HepG2 (cell line): ENCODE measurements around the gene LRRC25. TPM values are rescaled to one million over a fixed set of nuclear protein-coding genes. Genes with fewer than 3 reads are reported as not detected.

Experiments used
- DPF2 ChIP-seq: sonication (generic); formaldehyde crosslinking; IDR thresholded peaks from 2 replicates; pipeline ENCODE4 v1.4.0; 2020; ENCODE audit warnings: mild to moderate bottlenecking, low read depth, missing genetic modification reagents, borderline replicate concordance
- E2F5 ChIP-seq: sonication (generic); formaldehyde crosslinking; conservative IDR thresholded peaks from 2 replicates; pipeline ENCODE4 v1.4.0; 2020; ENCODE audit warnings: missing genetic modification reagents
- FIP1L1 ChIP-seq: fragments of 200-400 bp; formaldehyde crosslinking; IDR thresholded peaks from 2 replicates; pipeline ENCODE4 v1.6.1; 2018; ENCODE audit warnings: low read depth, mild to moderate bottlenecking, low read length, moderate library complexity, borderline replicate concordance; ENCODE audit not compliant: insufficient read depth
- NPAS2 ChIP-seq: sonication (generic); formaldehyde crosslinking; IDR thresholded peaks from 2 replicates; pipeline ENCODE4 v1.8.0; 2022; ENCODE audit warnings: mild to moderate bottlenecking, missing genetic modification reagents, borderline replicate concordance
- NR0B2 ChIP-seq: sonication (generic); formaldehyde crosslinking; IDR thresholded peaks from 2 replicates; pipeline ENCODE4 v1.4.0; 2020; ENCODE audit warnings: mild to moderate bottlenecking, missing genetic modification reagents
- POGZ ChIP-seq: sonication (generic); formaldehyde crosslinking; IDR thresholded peaks from 2 replicates; pipeline ENCODE4 v1.4.0; 2020; ENCODE audit warnings: mild to moderate bottlenecking, missing genetic modification reagents
- TP53 ChIP-seq: sonication (generic); formaldehyde crosslinking; conservative IDR thresholded peaks from 2 replicates; pipeline ENCODE4 v1.4.0; 2020; ENCODE audit warnings: missing genetic modification reagents
- ZBTB7A ChIP-seq: sonication (generic); formaldehyde crosslinking; IDR thresholded peaks from 2 replicates; pipeline ENCODE4 v1.8.0; 2022; ENCODE audit warnings: mild to moderate bottlenecking, missing genetic modification reagents
- ZKSCAN1 ChIP-seq: fragments of 150-350 bp; IDR thresholded peaks from 2 replicates; pipeline ENCODE4 v1.6.1; 2014; ENCODE audit warnings: low read length
- ZNF24 ChIP-seq: fragments of 450-650 bp; IDR thresholded peaks from 2 replicates; pipeline ENCODE4 v1.6.1; 2017; ENCODE audit warnings: antibody characterized with exemption, mild to moderate bottlenecking
- ZNF263 ChIP-seq: sonication (generic); formaldehyde crosslinking; IDR thresholded peaks from 2 replicates; pipeline ENCODE4 v1.4.0; 2020; ENCODE audit warnings: missing genetic modification reagents
- ZNF354B ChIP-seq: sonication (generic); formaldehyde crosslinking; IDR thresholded peaks from 2 replicates; pipeline ENCODE4 v1.8.0; 2022; ENCODE audit warnings: mild to moderate bottlenecking, missing genetic modification reagents
- polyA plus RNA-seq, 8 experiments: library from polyadenylated mRNA; depleted of rRNA in 3 of 8; stranded (reverse) in 7 of 8; unstranded in 1 of 8; fragments of >200 nt; fragmentation: Illumina TruSeq in 4 of 8; extraction: Trizol in 4 of 8; gene quantifications; 2 replicates each; pipeline versions ENCODE4 v1.2.1 to v1.2.3, GENCODE V29; 2011 to 2016; ENCODE audit warnings: low read depth in 4 of 8, missing spikeins in 1 of 8, mixed read lengths in 1 of 8; ENCODE audit not compliant: insufficient read depth in 1 of 8
- total RNA-seq, 5 experiments: library from RNA; depleted of rRNA; stranded (reverse); fragments of >200 nt; fragmentation: Illumina TruSeq; extraction: Trizol; gene quantifications; 2 replicates each; pipeline ENCODE4 v1.2.3, GENCODE V29; 2016; ENCODE audit warnings: low read depth in 1 of 5
- TF ChIP-seq, protein P1 (sequence below): sonication (generic); formaldehyde crosslinking; IDR thresholded peaks from 2 replicates; pipeline ENCODE4 v1.5.1; 2020; ENCODE audit warnings: mild to moderate bottlenecking, missing genetic modification reagents, moderate library complexity
- TF ChIP-seq, protein P2 (sequence below): sonication (generic); formaldehyde crosslinking; IDR thresholded peaks from 2 replicates; pipeline ENCODE4 v1.4.0; 2020; ENCODE audit warnings: missing genetic modification reagents
- TF ChIP-seq, protein P3 (sequence below): sonication (generic); formaldehyde crosslinking; IDR thresholded peaks from 2 replicates; pipeline ENCODE4 v1.4.0; 2020; ENCODE audit warnings: missing genetic modification reagents, borderline replicate concordance

The LRRC25 gene
- total and polyA plus RNA-seq, 2 of the 13 experiments (the other 11 are each of a cell fraction or from before 2014, with no cell fraction given) = 0.13 to 0.53 TPM

DNA sequence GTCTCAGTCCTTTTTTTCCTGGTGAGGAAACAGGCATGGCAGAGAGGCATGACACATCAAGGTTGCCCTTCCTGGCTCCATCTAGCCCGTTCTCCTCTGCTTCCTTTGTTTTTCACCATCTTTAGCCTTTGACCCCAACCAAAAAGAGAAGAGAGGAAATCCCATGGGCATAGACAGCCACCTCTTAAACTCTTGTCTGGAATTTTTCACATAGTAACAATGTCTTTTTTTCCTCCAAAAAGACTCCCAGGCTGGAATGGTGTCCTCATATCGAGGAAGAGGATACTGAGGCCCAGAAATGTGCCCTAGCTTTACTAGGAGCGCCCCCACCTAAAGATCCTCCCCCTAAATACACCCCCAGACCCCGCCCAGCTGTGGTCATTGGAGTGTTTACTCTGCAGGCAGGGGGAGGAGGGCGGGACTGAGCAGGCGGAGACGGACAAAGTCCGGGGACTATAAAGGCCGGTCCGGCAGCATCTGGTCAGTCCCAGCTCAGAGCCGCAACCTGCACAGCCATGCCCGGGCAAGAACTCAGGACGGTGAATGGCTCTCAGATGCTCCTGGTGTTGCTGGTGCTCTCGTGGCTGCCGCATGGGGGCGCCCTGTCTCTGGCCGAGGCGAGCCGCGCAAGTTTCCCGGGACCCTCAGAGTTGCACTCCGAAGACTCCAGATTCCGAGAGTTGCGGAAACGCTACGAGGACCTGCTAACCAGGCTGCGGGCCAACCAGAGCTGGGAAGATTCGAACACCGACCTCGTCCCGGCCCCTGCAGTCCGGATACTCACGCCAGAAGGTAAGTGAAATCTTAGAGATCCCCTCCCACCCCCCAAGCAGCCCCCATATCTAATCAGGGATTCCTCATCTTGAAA, 11.5 kb downstream of the LRRC25 start, which contains the start of gene GDF15 (continued):
- peak; percentile 64 for TF ChIP-seq DPF2 (CRISPR knock-in tag)
- TF ChIP-seq ZBTB7A (CRISPR knock-in tag) = 0 out of 2 replicates have a peak, but pooled peaks have one; percentile 59
- TF ChIP-seq ZNF263 (CRISPR knock-in tag) = peak; percentile 75
- TF ChIP-seq, protein P1, sequence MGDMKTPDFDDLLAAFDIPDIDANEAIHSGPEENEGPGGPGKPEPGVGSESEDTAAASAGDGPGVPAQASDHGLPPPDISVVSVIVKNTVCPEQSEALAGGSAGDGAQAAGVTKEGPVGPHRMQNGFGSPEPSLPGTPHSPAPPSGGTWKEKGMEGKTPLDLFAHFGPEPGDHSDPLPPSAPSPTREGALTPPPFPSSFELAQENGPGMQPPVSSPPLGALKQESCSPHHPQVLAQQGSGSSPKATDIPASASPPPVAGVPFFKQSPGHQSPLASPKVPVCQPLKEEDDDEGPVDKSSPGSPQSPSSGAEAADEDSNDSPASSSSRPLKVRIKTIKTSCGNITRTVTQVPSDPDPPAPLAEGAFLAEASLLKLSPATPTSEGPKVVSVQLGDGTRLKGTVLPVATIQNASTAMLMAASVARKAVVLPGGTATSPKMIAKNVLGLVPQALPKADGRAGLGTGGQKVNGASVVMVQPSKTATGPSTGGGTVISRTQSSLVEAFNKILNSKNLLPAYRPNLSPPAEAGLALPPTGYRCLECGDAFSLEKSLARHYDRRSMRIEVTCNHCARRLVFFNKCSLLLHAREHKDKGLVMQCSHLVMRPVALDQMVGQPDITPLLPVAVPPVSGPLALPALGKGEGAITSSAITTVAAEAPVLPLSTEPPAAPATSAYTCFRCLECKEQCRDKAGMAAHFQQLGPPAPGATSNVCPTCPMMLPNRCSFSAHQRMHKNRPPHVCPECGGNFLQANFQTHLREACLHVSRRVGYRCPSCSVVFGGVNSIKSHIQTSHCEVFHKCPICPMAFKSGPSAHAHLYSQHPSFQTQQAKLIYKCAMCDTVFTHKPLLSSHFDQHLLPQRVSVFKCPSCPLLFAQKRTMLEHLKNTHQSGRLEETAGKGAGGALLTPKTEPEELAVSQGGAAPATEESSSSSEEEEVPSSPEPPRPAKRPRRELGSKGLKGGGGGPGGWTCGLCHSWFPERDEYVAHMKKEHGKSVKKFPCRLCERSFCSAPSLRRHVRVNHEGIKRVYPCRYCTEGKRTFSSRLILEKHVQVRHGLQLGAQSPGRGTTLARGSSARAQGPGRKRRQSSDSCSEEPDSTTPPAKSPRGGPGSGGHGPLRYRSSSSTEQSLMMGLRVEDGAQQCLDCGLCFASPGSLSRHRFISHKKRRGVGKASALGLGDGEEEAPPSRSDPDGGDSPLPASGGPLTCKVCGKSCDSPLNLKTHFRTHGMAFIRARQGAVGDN = peak; percentile 93
- TF ChIP-seq FIP1L1 = peak; percentile 96; the same call in 1 of the 2 replicates
- TF ChIP-seq ZNF354B (CRISPR knock-in tag) = 0 out of 2 replicates have a peak, but pooled peaks have one; percentile 71
- no peak for TF ChIP-seq NPAS2 (CRISPR knock-in tag)
- TF ChIP-seq E2F5 (CRISPR knock-in tag) = peak; percentile 47; the same call in 1 of the 2 replicates
- TF ChIP-seq, protein P2, sequence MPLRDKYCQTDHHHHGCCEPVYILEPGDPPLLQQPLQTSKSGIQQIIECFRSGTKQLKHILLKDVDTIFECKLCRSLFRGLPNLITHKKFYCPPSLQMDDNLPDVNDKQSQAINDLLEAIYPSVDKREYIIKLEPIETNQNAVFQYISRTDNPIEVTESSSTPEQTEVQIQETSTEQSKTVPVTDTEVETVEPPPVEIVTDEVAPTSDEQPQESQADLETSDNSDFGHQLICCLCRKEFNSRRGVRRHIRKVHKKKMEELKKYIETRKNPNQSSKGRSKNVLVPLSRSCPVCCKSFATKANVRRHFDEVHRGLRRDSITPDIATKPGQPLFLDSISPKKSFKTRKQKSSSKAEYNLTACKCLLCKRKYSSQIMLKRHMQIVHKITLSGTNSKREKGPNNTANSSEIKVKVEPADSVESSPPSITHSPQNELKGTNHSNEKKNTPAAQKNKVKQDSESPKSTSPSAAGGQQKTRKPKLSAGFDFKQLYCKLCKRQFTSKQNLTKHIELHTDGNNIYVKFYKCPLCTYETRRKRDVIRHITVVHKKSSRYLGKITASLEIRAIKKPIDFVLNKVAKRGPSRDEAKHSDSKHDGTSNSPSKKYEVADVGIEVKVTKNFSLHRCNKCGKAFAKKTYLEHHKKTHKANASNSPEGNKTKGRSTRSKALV (CRISPR knock-in tag) = peak; percentile 80; the same call in 1 of the 2 replicates
- TF ChIP-seq NR0B2 (CRISPR knock-in tag) = no peak; the same call in 1 of the 2 replicates
- TF ChIP-seq, protein P3, sequence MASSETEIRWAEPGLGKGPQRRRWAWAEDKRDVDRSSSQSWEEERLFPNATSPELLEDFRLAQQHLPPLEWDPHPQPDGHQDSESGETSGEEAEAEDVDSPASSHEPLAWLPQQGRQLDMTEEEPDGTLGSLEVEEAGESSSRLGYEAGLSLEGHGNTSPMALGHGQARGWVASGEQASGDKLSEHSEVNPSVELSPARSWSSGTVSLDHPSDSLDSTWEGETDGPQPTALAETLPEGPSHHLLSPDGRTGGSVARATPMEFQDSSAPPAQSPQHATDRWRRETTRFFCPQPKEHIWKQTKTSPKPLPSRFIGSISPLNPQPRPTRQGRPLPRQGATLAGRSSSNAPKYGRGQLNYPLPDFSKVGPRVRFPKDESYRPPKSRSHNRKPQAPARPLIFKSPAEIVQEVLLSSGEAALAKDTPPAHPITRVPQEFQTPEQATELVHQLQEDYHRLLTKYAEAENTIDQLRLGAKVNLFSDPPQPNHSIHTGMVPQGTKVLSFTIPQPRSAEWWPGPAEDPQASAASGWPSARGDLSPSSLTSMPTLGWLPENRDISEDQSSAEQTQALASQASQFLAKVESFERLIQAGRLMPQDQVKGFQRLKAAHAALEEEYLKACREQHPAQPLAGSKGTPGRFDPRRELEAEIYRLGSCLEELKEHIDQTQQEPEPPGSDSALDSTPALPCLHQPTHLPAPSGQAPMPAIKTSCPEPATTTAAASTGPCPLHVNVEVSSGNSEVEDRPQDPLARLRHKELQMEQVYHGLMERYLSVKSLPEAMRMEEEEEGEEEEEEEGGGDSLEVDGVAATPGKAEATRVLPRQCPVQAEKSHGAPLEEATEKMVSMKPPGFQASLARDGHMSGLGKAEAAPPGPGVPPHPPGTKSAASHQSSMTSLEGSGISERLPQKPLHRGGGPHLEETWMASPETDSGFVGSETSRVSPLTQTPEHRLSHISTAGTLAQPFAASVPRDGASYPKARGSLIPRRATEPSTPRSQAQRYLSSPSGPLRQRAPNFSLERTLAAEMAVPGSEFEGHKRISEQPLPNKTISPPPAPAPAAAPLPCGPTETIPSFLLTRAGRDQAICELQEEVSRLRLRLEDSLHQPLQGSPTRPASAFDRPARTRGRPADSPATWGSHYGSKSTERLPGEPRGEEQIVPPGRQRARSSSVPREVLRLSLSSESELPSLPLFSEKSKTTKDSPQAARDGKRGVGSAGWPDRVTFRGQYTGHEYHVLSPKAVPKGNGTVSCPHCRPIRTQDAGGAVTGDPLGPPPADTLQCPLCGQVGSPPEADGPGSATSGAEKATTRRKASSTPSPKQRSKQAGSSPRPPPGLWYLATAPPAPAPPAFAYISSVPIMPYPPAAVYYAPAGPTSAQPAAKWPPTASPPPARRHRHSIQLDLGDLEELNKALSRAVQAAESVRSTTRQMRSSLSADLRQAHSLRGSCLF = peak; percentile 92
- TF ChIP-seq ZNF24 = 0 out of 2 replicates have a peak, but pooled peaks have one; percentile 71
- TF ChIP-seq ZKSCAN1 = no peak; the same call in 1 of the 2 replicates
- TF ChIP-seq TP53 (CRISPR knock-in tag) = peak; percentile 98
- TF ChIP-seq POGZ = peak; percentile 71
